Stimulated activated CD4-positive, alpha-beta T cell treated with anti-CD3 and anti-CD28 coated beads, Interleukin-12 subunit alpha, Interleukin-12 subunit beta, amount 100 ng/mL, for 4 hours (primary cell): Measurements from ENCODE around the gene PLA2G4E.

ENCODE experiments used
- DNase-seq: peaks from one replicate; pipeline ENCODE4 v3.0.0-alpha.2; 2020

The PLA2G4E gene

DNA sequence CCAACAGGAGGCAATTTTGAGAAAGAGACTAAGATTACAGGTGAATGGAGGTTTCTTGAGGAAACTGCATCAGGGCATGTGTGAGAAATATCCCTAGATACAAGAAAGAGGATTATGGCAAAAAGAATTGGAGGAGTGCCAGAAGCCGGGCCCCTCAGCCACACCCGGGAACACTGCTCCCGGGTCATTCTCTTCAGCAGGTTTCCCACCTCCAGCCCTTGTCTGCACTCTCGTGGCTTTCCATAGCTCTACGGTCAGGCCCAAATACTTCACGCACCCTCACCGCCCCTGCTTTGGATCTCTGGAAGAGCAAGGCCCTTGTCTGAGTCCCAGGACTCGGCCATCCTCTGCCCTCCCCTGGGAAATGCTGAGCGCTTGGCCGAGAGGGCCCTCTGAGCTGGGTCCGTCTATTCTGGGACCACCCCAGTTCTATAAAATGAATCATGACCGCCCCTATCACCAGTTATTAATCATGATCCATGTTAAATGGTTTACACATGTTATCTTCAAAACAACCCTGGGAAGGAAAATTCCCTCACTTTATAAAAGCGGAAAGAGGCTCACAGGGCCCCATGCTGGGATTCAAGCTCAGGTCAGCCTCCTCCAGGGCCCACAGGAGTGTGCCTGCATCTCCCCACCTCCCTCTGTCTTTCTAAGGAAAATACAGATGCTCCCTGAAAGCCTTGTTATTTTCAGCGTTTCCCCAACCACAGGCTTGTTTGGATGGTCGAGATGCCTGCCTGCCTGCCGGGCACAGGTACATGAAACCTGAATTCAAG is 88.1 kb downstream of the PLA2G4E start:
- DNase-seq, result no peak

GRCh38 chr15:41932101-41932500 is 88.7 kb downstream of the PLA2G4E start:
- DNase-seq, result no peak
